ENCODE results near the gene STXBP5. TPM values are rescaled to one million over a fixed set of nuclear protein-coding genes. Genes with fewer than 3 reads are reported as not detected.
"Not testable (repeated sequence)": the region's sequence is repeated elsewhere in the genome, so short reads cannot be mapped to it uniquely, and the experiment has no call there.

STXBP5 gene
- total RNA-seq, 1 donor: 144 TPM

GRCh38 chr6:147372806-147373205, 168.6 kb downstream of the STXBP5 start:
- Histone ChIP-seq H4K20me1 (ENCODE audit: insufficient read depth, low read length) (no peaks in the 10 kb centered on the region), H3K4me2 (ENCODE audit: insufficient read depth, low read length) (no peak overlapping the region), H3K27ac (ENCODE audit: low read depth, low read length) (no peak overlapping the region), H3K36me3 (ENCODE audit: insufficient read depth, low read length) (peaks cover 24% of the 10 kb centered on the region), H2AFZ (ENCODE audit: low read length) (no peak overlapping the region), H3K4me3 (ENCODE audit: insufficient read depth, low read length) (no peak overlapping the region), H3K27me3 (ENCODE audit: insufficient read depth, low read length) (no peaks in the 10 kb centered on the region), H3K79me2 (ENCODE audit: insufficient read depth, low read length) (no peaks in the 10 kb centered on the region), H3K9me3 (ENCODE audit: low read depth, low read length) (no peaks in the 10 kb centered on the region), H3K4me1 (ENCODE audit: insufficient read depth, low read length) (no peaks in the 10 kb centered on the region)
- TF ChIP-seq CTCF (IDR thresholded peaks at IDR 0.05; ENCODE audit: extremely low read depth, low read depth, low read length): no peak
- no peak for DNase-seq (ENCODE audit: insufficient read length, low spot score, missing footprints)

GRCh38 chr6:147378819-147379218, 174.6 kb downstream of the STXBP5 start:
- no peaks in the 10 kb centered on the region for H3K4me1 ChIP-seq (ENCODE audit: insufficient read depth, low read length)

DNA sequence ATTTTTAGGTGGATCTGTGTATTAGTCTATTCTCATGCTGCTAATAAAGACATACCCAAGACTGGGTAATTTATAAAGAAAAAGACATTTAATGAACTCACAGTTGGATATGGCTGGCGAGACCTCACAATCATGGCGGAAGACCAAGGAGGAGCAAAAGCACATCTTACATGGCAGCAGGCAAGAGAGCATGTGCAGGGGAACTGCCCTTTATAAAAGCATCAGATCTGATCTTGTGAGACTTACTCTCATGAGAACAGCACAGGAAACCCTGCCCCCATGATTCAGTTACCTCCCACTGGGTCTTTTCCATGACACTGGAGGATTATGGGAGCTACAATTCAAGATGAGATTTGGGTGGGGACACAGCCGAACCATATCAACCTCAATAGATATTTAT, 176.6 kb downstream of the STXBP5 start:
- H3K9me3 ChIP-seq (ENCODE audit: low read depth, low read length); H3K27me3 ChIP-seq (ENCODE audit: insufficient read depth, low read length); H2AFZ ChIP-seq (ENCODE audit: low read length); H3K27ac ChIP-seq (ENCODE audit: low read depth, low read length); DNase-seq (ENCODE audit: insufficient read length, low spot score, missing footprints); H3K4me1 ChIP-seq (ENCODE audit: insufficient read depth, low read length); H3K4me3 ChIP-seq (ENCODE audit: insufficient read depth, low read length); H3K4me2 ChIP-seq (ENCODE audit: insufficient read depth, low read length); H3K79me2 ChIP-seq (ENCODE audit: insufficient read depth, low read length); H4K20me1 ChIP-seq (ENCODE audit: insufficient read depth, low read length): not testable (repeated sequence)
- peaks cover 55% of the 10 kb centered on the region for H3K36me3 ChIP-seq (ENCODE audit: insufficient read depth, low read length)

More at GRCh38 chr6:147378819-147379218, 174.6 kb downstream of the STXBP5 start:
- H3K9me3 ChIP-seq (ENCODE audit: low read depth, low read length): no peaks in the 10 kb centered on the region
- H3K27me3 ChIP-seq (ENCODE audit: insufficient read depth, low read length): no peaks in the 10 kb centered on the region
- H3K27ac ChIP-seq (ENCODE audit: low read depth, low read length): no peak overlapping the region
- H3K36me3 ChIP-seq (ENCODE audit: insufficient read depth, low read length): peaks cover 46% of the 10 kb centered on the region
- no peak for TF ChIP-seq CTCF (IDR thresholded peaks at IDR 0.05; ENCODE audit: extremely low read depth, low read depth, low read length)
- no peak overlapping the region for H2AFZ ChIP-seq (ENCODE audit: low read length)
- no peak for DNase-seq (ENCODE audit: insufficient read length, low spot score, missing footprints)
- H3K4me2 ChIP-seq (ENCODE audit: insufficient read depth, low read length): no peak overlapping the region
- no peaks in the 10 kb centered on the region for H4K20me1 ChIP-seq (ENCODE audit: insufficient read depth, low read length)
- no peaks in the 10 kb centered on the region for H3K79me2 ChIP-seq (ENCODE audit: insufficient read depth, low read length)
- H3K4me3 ChIP-seq (ENCODE audit: insufficient read depth, low read length): no peak overlapping the region

GRCh38 chr6:147381712-147382111, 177.5 kb downstream of the STXBP5 start:
- H2AFZ ChIP-seq (ENCODE audit: low read length): no peak overlapping the region
- H3K4me1 ChIP-seq (ENCODE audit: insufficient read depth, low read length): no peaks in the 10 kb centered on the region
- TF ChIP-seq CTCF (IDR thresholded peaks at IDR 0.05; ENCODE audit: extremely low read depth, low read depth, low read length): no peak
- H3K36me3 ChIP-seq (ENCODE audit: insufficient read depth, low read length): peaks cover 49% of the 10 kb centered on the region
- DNase-seq (ENCODE audit: insufficient read length, low spot score, missing footprints): no peak
- no peaks in the 10 kb centered on the region for H3K27me3 ChIP-seq (ENCODE audit: insufficient read depth, low read length)
- no peaks in the 10 kb centered on the region for H3K9me3 ChIP-seq (ENCODE audit: low read depth, low read length)
- no peaks in the 10 kb centered on the region for H3K79me2 ChIP-seq (ENCODE audit: insufficient read depth, low read length)
- no peak overlapping the region for H3K27ac ChIP-seq (ENCODE audit: low read depth, low read length)
- no peak overlapping the region for H3K4me2 ChIP-seq (ENCODE audit: insufficient read depth, low read length)
- H4K20me1 ChIP-seq (ENCODE audit: insufficient read depth, low read length): no peaks in the 10 kb centered on the region
- no peak overlapping the region for H3K4me3 ChIP-seq (ENCODE audit: insufficient read depth, low read length)

All from osteoblast (primary cell).